ENCODE measurements around the gene CD1D.
"Not testable (repeated sequence)": the region's sequence is repeated elsewhere in the genome, so short reads cannot be mapped to it uniquely, and the experiment has no call there.

CD1D gene

GRCh38 chr1:158180741-158181576 lies at the start of gene CD1D:
Gene CD1D (plus strand): TSS chr1:158180895. CDS start chr1:158181102, 207 bp downstream.
- peak; percentile 69 for DNase-seq (ENCODE audit: low spot score)

- no peak for DNase-seq (ENCODE audit: low spot score)
These were observed 49.5 kb upstream of the CD1D start for GRCh38 chr1:158131217-158131616.

DNA sequence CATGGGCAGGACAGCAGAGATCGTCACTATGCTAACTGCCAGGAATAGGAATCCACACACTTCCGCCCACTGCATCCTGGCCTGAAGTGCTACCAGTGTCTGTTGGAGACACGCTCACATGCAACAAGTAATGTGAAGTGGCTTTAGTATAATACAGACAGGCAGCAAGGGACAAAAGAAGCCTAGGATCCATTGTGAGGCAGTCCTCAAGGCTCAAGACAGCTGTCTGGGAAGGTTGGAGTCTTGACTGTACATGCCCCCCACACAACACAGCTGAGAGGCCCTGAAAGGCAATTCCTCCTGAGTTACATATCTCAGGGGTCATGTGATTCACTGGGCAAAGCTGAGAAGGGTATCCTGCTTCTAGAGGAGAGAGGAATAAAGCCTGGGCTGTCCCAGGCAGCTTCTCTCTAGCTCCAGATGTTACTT lies 39.9 kb upstream of the CD1D start:
- DNase-seq (ENCODE audit: low spot score) = no peak

GRCh38 chr1:158145173-158145719 lies 35.4 kb upstream of the CD1D start:
- DNase-seq (ENCODE audit: low spot score) = no peak

DNA sequence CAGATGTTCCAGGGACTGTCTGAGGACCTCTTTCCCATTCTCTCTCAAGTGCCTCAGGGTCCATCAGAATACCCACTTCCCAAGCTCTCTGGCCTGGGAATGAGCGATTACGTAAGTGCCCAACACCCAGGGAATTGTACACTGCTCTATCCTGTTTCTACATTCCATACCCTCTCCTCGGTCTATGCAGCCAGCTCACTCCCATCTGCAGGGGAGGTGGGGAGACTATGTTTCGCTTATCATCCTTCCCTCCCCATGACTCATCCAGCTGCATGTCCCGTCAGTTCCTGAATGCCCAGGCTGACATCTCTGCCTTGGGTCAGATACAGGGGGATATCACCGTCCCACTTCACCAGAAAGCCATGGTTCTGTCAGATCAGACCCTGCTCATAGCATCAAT lies 34.5 kb upstream of the CD1D start:
- no peak for DNase-seq (ENCODE audit: low spot score)

GRCh38 chr1:158146739-158147138 lies 34.0 kb upstream of the CD1D start:
- no peak for DNase-seq (ENCODE audit: low spot score)

DNA sequence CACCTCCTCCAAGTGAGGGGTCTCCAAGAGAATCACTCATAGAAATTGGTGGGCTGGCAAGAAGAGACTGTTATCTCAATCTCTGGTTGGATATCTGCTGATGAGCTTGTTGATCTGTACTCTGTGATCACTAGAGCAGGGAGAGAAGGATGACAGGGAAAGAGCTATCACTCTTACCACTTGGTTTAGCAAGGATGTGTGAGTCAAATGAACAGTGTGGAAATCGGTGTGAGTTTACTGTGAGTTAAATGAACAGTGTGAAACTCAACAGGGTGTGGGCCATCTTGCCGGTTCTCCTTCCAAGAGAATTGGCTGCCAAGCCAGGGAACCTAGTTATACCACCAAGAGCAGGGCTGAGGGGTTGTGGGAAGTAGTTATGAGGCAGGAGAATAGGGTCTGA lies 33.3 kb upstream of the CD1D start:
- no peak for DNase-seq (ENCODE audit: low spot score)

DNA sequence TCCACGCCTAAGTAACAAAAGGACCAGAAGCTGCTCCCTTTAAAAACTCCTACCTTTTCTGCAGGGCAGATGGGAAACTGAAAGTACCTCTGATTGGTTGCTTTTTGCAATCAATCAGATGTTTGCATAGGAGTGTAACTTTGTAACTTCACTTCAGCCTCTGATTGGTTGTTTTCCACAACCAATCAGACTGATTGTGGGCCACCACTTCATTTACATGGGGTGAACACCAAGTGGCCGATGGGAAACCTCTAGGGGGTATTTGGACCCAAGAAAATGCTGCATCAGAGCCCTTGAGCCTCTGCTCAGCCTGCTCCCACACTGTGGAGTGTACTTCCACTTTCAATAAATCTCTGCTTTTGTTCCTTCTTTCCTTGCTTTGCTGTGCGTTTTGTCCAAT lies 32.8 kb upstream of the CD1D start:
- DNase-seq (ENCODE audit: low spot score) = no peak

- no peak for DNase-seq (ENCODE audit: low spot score)
These were observed 32.2 kb upstream of the CD1D start for GRCh38 chr1:158148468-158148867.

DNA sequence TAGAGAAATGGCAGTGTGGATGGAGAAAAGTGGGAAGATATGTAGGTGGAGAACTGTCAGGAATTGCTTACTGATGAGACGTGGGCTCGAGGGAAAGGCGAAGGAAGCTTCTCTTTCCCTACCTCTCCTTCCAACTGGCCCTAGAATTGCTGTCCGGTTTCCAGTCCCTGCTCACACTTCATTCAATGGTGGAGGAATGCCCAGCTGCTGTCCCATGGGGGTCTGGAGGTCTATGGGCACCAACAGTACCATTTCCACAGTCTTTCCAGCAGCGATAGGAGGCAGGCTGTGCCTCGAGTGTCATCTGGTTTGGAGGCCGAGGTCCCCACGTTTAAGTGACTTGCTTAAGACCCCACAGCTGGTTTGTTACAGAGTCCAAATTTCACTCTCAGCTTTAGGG lies 31.5 kb upstream of the CD1D start:
- no peak for DNase-seq (ENCODE audit: low spot score)

GRCh38 chr1:158149577-158150269 lies 31.0 kb upstream of the CD1D start:
- peak; percentile 89 for DNase-seq (ENCODE audit: low spot score)

DNA sequence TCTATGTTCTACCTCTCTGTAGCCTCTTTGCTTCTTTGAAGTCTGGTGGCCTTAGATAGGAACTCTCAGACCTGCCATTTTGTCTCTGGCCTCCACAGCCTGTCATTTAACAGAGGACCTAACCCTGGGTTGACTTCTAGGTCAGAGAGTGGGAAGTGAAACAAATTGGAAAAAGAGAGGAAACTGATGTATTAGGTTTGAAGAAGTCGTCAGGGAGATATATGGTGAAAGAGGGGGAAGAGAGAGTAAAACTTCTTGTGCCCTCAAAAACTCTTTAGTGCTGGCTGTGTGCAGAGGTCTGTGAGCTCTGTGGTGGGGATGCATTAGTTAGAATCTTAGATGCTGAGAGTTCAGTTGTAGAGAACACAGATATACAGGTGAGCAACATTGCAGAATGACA lies 30.2 kb upstream of the CD1D start:
- no peak for DNase-seq (ENCODE audit: low spot score)

DNA sequence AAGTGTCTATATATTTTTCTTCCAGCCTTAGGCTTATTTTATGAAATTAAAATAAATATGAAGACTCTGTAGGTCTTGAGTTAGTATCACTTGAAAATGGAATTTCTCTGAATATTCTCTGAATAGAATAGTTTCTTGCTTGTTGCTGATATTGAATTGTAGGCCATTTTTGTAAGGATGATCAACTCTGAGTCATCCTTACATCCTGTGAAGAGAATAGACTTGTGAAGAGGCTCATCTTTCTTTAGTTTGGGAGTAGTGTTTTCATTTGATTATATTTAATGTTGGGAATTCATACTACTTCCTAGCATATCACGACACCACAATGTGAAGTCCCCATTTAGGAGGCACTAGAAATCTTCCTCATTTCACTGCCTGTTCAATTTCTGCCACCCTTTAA lies 27.5 kb upstream of the CD1D start:
- DNase-seq (ENCODE audit: low spot score) = no peak

DNA sequence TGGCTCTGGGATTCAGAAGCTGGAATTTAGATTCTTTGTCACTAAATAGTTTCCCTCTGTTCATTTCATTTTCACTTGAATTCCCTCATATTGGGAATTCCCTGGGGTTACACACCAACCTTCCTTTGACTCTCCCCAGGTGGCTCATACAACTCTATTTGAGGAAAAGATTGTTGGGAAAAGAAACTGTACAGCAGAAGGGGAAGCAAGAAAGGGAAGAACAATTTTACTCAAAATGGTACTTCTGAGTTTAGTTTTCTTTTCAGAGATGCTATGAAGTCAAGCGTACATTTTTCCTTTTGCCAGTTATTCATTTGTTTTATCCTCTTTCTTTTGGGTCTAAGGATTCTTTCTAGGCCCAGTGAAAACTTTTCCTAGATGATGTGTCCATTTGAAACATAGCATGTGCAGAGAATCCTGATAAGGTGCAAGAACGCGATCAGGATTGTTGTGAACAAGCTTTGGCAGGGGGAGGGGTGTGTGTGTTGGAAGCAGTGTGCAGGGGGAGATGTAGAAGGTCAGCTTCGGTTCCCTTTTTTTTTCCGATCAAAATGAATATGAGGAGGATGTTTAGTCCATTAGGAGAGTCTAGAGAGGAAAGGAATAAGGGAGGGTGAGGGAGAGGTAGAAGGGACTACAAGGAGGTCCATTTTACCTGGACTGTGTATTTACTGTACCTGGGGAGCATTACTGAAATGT lies 26.8 kb upstream of the CD1D start:
- no peak for DNase-seq (ENCODE audit: low spot score)

DNA sequence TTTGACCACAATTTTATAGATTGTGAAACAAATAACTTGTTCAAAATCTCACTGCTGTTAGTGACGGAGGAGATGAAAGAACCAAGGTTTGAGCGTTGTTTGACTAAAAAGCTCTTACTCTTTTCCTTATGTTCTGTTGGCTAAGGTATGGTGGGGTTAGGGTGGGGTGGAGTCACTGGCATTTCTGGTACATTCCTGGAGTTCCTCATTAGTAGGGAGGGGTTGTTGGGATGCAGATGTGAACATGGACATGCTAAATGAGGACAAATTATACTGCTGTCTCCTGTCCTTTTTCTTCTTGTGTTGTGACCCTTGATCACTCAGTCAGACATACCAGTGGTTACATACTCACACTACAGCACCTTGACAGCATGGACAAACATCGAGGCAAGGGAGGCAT lies 26.2 kb upstream of the CD1D start:
- no peak for DNase-seq (ENCODE audit: low spot score)

DNA sequence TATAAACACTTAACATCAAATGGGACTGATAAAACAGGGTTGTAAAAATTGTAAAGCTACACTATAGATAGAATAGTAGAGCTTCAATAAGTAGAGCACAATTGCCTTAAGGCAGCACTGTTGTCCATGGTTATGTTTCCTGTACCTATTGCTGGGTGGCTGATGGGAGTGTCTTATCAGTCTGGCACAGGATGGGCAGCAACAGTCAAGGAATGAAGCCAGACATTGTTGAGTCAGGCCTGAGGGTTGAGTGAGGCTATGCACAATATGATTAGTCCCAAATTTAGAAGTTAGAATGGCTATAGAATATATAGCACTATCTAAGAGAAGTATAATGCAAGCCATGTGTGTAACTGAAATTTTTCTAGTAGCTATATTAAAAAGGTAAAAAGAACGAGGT lies 25.0 kb upstream of the CD1D start:
- DNase-seq (ENCODE audit: low spot score) = no peak

DNA sequence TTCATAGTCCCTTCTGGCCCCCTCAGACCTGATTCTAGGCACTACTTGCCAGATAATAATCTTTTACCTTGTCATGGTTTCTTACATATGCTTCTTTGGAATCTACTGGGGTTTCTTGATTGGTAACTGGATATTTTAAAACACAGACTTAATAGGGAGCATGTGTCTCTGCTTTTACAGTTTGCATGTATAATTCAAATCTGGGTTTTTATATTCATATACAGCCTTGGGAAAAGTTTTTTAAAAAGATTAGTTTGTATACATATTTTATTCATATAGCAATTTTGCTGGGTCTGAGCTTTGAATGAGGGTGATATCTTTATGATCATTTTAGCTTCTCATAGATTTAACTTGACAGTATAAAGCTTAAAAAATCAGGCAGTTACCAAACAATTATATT lies 21.1 kb upstream of the CD1D start:
- DNase-seq (ENCODE audit: low spot score) = no peak

DNA sequence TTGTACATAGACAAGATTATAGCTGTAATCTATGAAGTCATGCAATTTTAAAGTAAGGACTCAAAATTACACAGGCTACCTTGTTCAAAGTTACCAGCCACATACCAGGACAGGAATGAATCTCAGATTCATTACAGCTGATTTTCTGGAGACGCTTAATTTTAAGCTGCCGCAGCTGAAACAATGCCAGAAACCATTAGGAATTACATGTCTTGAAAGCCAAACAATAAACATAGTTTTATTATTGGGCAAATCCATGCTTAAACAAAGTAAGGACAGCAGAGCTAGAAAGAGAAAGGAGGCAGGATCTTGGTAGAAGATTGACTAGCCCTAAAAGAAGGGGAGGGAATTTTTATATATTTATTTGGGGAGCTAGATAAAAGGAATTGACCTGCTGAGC lies 19.2 kb upstream of the CD1D start:
- no peak for DNase-seq (ENCODE audit: low spot score)

GRCh38 chr1:158163000-158163947 lies 17.4 kb upstream of the CD1D start:
- no peak for DNase-seq (ENCODE audit: low spot score)

DNA sequence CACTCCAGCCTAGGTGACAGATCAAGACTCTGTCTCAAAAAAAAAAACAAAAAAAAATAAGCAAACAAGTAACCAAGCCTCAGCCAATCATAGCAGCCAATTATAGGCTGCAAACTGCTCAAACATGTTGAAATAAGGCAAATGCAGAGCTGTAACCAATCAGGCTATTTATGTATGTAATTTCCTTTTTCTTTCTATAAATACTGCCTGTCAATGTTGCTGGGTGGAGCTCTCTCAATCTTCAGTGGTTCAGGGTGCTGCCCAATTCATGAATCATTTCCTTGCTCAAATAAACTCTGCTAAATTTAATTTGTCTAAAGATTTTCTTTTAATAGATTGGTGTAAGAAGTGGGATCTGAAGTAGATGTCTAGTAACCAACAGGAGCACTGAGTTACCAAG lies 11.6 kb upstream of the CD1D start:
- no peak for DNase-seq (ENCODE audit: low spot score)

DNA sequence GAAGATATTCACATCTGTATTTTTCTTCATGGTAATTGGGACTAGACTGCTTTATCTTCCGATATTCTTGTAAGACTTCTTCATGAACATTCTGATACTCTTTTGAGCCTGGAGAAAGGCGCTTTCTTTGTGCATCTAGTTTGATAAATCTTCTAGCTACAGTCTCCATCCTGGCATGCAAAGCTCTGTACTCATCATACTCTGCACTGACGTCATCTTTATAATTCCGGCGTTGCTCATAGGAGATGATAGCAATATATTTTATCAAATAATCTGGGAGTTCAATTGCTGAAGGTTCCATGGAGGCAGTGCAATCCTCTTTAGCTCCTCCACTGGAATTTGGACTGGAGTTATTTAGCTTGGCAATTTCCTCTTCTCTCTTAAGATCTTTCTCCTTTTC lies 4.8 kb upstream of the CD1D start:
- DNase-seq (ENCODE audit: low spot score) = not testable (repeated sequence)

DNA sequence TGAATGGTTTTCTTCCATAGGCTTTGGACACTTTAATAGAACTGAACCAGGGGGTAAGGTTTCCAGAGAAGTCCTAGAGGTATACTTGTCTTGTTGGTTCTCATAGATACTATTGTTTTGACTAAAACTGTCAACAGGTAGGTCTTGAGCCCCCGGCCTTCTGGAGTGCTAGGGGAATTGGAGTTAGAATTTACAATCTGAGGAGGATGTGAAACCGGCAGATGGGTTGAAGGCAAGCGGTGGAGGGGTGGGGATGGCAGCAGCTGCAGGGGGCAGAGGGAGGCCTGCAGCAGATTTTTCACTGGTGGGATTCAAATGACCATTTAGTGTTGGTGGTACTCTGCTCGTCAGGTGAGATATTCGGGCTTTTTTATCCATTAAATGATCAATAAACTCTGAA lies 4.3 kb upstream of the CD1D start:
- no peak for DNase-seq (ENCODE audit: low spot score)

Measured in ecto neural progenitor cell (in vitro differentiated cells).